GM18909 (cell line): ENCODE measurements around the gene PLTP.
"Not testable (repeated sequence)": the region's sequence is repeated elsewhere in the genome, so short reads cannot be mapped to it uniquely, and the experiment has no call there.

Source experiments
- ATAC-seq: cut with Tn5 transposase; IDR thresholded peaks from one replicate; pipeline ENCODE4 v1.9.1; 2021; ENCODE audit warnings: mild to moderate bottlenecking; ENCODE audit not compliant: unreplicated experiment, poor library complexity

PLTP gene

DNA sequence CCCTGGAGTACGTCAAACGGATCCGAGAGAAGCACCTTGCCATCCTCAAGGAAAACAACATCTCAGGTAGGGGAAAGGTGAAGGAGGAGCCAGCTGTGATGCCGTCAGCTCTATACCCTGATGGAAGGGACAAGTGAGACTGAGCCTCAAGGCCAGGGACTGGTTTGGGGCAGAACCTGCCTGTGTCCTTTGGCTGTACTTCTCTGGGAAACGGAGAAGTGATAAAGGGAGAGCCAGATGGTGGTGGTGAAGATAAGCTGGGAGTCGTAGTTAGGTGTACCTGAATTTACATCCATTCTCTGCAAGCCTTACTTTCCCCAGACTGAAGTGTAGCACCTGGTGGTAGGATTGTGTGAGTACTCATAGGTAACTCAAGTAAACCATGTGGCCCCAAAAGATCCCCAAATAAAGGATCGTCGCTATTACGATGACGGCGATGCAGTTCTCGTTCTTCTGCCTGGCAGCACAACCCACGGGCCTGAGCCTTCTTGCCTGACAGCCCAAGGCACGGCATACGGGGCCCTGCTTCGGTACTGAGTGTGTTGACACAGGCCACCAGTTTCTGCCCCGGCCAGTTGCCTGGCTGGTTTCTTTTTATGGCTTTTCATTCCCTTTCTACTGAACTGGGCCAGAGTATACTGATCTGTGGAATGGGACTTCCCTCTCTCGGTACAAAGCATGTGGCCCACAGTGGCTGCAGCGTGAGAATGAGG is 33.2 kb upstream of the PLTP start:
- no peak for ATAC-seq

- no peak for ATAC-seq
These were observed 32.4 kb upstream of the PLTP start for GRCh38 chr20:45944151-45944964.

DNA sequence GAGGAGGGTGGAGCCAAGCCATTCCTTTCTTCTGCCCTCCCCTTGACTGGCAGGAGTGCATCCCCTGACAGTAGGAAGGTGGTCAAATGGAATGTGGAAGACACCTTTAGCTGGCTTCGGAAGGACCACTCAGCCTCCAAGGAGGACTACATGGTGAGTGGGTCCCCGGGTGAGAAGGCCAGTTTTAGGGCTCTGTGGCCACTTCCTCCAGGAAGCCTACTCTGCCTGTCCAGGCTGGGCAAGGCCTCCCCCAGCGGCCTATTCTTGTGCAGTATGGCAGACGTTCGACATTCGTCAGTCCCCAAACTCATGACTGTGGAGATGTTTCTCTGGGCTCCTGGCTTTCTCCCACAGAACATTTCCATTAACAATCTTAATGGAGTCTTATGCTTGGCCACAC is 31.7 kb upstream of the PLTP start:
- no peak for ATAC-seq

GRCh38 chr20:45940469-45940868 is 28.5 kb upstream of the PLTP start:
- no peak for ATAC-seq

- ATAC-seq: no peak
These were observed 28.1 kb upstream of the PLTP start for GRCh38 chr20:45940053-45940452.

DNA sequence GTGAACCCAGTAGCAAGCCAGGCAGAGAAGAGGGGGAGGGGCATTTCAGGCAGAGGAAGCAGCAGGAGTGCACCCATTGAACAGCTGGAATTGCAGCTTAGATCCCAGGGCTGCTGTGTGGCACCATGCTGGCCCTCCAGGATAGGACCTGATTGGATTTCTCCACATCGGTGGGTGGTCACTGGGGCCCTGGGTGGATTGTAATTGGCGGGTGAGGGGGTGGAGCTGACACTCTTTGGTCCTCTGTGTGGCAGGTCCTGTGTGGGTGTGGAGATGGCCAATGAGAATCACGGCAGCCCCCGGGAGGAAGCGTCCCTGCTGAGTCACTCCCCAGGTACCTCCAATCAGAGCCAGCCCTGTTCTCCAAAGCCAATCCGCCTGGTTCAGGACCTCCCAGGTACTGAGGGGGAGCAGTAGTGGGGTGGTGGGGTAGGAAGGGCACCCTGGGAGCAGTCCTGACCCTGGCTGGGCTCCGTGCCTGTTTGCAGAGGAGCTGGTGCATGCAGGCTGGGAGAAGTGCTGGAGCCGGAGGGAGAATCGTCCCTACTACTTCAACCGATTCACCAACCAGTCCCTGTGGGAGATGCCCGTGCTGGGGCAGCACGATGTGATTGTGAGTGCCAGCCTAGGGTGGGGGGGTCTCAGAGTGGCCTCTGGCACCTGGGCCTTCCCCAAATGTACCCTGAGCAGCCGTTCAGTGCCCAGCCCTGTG is 26.9 kb upstream of the PLTP start:
- ATAC-seq: no peak

GRCh38 chr20:45937765-45938164 is 25.8 kb upstream of the PLTP start:
- no peak for ATAC-seq

GRCh38 chr20:45935416-45936046 is 23.6 kb upstream of the PLTP start:
- peak; percentile 24 for ATAC-seq

- ATAC-seq: peak; percentile 78
These were observed 22.8 kb upstream of the PLTP start, which contains the start of gene PCIF1 for GRCh38 chr20:45934586-45935415. Gene PCIF1 (plus strand): TSS chr20:45934683. CDS start chr20:45939000, 4,317 bp downstream.

- peak; percentile 13 for ATAC-seq
These were observed 22.2 kb upstream of the PLTP start for GRCh38 chr20:45934046-45934585.

DNA sequence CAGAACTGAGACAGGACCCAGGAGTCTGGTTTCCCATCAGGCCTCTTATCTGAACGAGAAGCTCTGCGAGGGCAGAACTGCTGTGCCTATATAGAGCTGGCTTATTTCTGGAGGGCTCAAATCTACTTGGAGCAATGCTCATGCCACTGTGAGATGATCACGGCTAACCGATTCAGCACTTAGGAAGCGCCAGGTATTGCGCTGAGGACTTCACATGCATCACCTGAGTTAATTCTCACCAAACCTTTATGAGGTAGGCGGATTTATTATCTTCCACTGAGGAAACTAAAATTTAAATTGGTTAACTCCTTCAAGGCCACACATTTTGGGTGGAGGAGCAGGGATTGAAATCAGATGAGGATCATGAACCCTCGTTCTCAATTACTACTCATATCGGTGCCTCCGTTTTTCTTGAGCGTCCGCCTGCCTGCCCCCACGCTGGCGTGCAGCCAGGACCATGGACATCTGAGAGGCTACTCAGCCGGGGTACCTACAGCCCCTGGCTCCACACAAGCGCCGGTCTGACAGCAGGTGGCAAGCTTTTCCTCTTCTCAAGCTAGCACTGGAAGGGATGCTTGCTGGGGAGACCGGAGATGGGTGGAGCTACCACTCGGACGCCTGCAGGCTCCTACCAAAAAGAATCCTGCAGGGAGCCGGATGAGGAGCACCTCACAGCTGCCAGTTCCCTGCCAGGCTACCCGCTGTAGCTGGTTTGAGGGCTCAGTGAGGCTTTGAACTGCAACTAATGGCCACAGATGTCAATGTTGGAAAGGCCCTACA is 21.5 kb upstream of the PLTP start:
- no peak for ATAC-seq

GRCh38 chr20:45931680-45932079 is 19.7 kb upstream of the PLTP start:
- not testable (repeated sequence) for ATAC-seq

- ATAC-seq: no peak
These were observed 15.3 kb upstream of the PLTP start for GRCh38 chr20:45927071-45927878.

GRCh38 chr20:45926731-45927070 is 14.7 kb upstream of the PLTP start:
- ATAC-seq: no peak

DNA sequence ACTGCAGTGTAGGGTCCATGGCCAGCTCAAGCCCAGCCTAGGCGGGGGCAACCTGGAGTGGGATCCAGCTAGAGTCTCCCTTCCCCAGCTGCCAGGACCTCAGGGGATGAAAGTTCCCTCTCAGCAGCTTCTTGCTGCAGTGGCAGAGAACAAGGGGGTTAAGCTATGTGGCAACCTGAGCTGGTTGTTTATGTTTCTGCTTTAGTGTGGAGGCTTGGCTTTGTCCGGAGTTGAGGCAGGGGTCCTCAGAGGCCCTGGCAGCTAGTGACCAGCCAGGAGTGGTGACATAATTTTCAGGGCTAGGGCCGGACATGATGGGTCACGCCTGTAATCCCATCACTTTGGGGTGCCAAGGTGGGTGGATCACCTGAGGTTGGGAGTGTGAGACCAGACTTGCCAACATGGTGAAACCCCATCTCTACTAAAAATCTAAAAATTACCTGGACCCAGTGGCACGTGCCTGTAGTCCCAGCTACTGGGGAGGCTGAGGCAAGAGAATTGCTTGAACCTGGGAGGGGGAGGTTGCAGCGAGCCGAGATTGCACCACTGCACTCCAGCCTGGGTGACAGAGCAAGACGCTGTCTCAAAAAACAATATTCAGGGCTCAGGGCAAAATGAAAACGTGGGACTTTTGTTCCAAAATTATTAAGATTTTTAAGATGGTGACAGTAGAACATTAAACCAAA is 14.0 kb upstream of the PLTP start:
- ATAC-seq: no peak

DNA sequence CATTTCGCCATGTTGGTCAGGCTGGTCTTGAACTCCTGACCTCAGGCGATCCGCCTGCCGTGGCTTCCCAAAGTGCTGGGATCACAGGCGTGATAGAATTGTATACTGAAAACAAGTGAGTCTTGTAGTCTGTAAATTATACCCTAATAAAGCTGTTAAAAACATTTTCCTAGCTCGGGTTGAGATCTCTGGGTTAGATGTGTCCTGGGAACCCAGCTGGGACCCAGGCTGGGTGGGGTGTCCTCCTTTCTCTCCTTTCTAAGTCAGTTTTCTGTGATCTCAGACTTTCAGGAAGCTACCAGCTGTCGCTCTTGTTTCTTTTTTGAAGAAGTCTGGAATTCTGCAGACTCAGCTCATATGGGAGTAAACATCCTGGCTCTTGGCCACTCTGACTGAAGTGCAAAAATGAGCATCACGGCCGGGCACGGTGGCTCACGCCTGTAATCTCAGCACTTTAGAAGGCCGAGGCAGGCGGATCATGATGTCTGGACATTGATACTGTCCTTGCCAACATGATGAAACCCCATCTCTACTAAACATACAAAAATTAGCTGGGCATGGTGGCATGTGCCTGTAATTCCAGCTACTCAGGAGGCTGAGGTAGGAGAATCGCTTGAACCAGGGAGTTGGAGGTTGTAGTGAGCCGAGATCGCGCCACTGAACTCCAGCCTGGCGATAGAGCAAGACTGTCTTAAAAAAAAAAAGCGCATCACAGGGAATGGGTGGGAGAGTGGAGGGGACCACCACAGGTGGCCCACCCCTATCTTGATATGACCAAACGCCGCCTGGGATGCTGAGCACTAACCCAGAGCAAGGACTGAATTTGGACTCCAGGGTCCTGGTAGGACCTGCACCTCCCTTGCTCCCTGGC is 12.7 kb upstream of the PLTP start:
- no peak for ATAC-seq
